ENCODE data around the gene POLL. TPM values are rescaled to one million over a fixed set of nuclear protein-coding genes. Genes with fewer than 3 reads are reported as not detected.

POLL gene
- total and polyA plus RNA-seq, 7 experiments from 2014 or later = 16.4 to 65.8 (median 36.1) TPM

GRCh38 chr10:101580486-101581399 lies 7.3 kb downstream of the POLL start:
- ATAC-seq (no peak), DNase-seq (no peak)
- Mint-ChIP-seq H3K27me3 (no peaks in the 10 kb centered on the region), H3K9me3 (no peaks in the 10 kb centered on the region), H3K4me1 (peaks cover 0 to 11% (median 8%) of the 10 kb centered on the region in 7 donors), H3K36me3 (peaks cover 0 to 26% (median 3%) of the 10 kb centered on the region in 5 donors), H3K27ac (peak overlapping the region in 2 of 9 donors; percentile 22 to 41), H3K4me3 (no peak overlapping the region)
- Histone ChIP-seq H3K9me3 (ENCODE audit: control insufficient read depth in 2 of 3, low read length in 3 of 3) (no peaks in the 10 kb centered on the region), H3K27ac (ENCODE audit: low read depth, low read length) (no peak overlapping the region), H3K27me3 (ENCODE audit: control insufficient read depth in 2 of 2, insufficient read depth in 2 of 2, low read length in 2 of 2) (no peaks in the 10 kb centered on the region), H3K4me1 (ENCODE audit: control insufficient read depth in 2 of 2, insufficient read depth in 2 of 2, low read length in 2 of 2) (no peaks in the 10 kb centered on the region), H3K4me3 (ENCODE audit: low read length) (no peak overlapping the region), H3K36me3 (ENCODE audit: control insufficient read depth in 2 of 3, insufficient read depth in 3 of 3, low read length in 3 of 3) (peaks cover 0 to 83% (median 0%) of the 10 kb centered on the region in 3 experiments)
- ChIA-PET CTCF (interaction anchor here (0.6 to 2.8 kb wide), 3 partner anchors 9 to 368 kb away, joined by 3 to 14 read pairs (median 3); no protein-coding TSS in a partner anchor), POLR2A (interaction anchor here (1.7 kb wide), 1 partner anchor 227 kb away, joined by 3 read pairs; the partner anchor contains the start of gene BTRC)
- intact Hi-C loops (cut with micrococcal nuclease) = no loop called here

- H3K27ac Mint-ChIP-seq = no peak overlapping the region
- H3K27me3 Mint-ChIP-seq = no peaks in the 10 kb centered on the region
- no peaks in the 10 kb centered on the region for H3K9me3 ChIP-seq (ENCODE audit: control insufficient read depth in 2 of 3, low read length in 3 of 3)
- H3K4me3 ChIP-seq (ENCODE audit: low read length) = no peak overlapping the region
- H3K9me3 Mint-ChIP-seq = no peaks in the 10 kb centered on the region
- DNase-seq (no peak), ATAC-seq (no peak)
- POLR2A ChIA-PET = interaction anchor here (1.7 kb wide), 1 partner anchor 226 kb away, joined by 3 read pairs; the partner anchor contains the start of gene BTRC
- peaks cover 0 to 74% (median 0%) of the 10 kb centered on the region in 3 experiments for H3K36me3 ChIP-seq (ENCODE audit: control insufficient read depth in 2 of 3, insufficient read depth in 3 of 3, low read length in 3 of 3)
- H3K27me3 ChIP-seq (ENCODE audit: control insufficient read depth in 2 of 2, insufficient read depth in 2 of 2, low read length in 2 of 2) = no peaks in the 10 kb centered on the region
- intact Hi-C loops (cut with micrococcal nuclease) = no loop called here
- CTCF ChIA-PET = interaction anchor here (2.8 kb wide), 1 partner anchor 8 kb away, joined by 14 read pairs; no protein-coding TSS in a partner anchor
- H3K27ac ChIP-seq (ENCODE audit: low read depth, low read length) = no peak overlapping the region
- no peaks in the 10 kb centered on the region for H3K4me1 ChIP-seq (ENCODE audit: control insufficient read depth in 2 of 2, insufficient read depth in 2 of 2, low read length in 2 of 2)
- H3K36me3 Mint-ChIP-seq = peaks cover 0 to 19% (median 3%) of the 10 kb centered on the region in 5 donors
- no peak overlapping the region for H3K4me3 Mint-ChIP-seq
- peaks cover 0 to 9% (median 3%) of the 10 kb centered on the region in 7 donors for H3K4me1 Mint-ChIP-seq
These were observed 8.6 kb downstream of the POLL start for GRCh38 chr10:101579516-101579870.

- ChIA-PET POLR2A (no interaction called here), CTCF (no interaction called here)
- no peak overlapping the region for H3K4me3 ChIP-seq (ENCODE audit: low read length)
- Mint-ChIP-seq H3K4me3 (no peak overlapping the region), H3K36me3 (peaks cover 0 to 16% (median 2%) of the 10 kb centered on the region in 5 donors), H3K4me1 (peaks cover 0 to 6% (median 0%) of the 10 kb centered on the region in 7 donors), H3K9me3 (no peaks in the 10 kb centered on the region), H3K27me3 (no peaks in the 10 kb centered on the region), H3K27ac (no peak overlapping the region)
- intact Hi-C loops (cut with micrococcal nuclease) = no loop called here
- no peak overlapping the region for H3K27ac ChIP-seq (ENCODE audit: low read depth, low read length)
- DNase-seq = no peak
- H3K36me3 ChIP-seq (ENCODE audit: control insufficient read depth in 2 of 3, insufficient read depth in 3 of 3, low read length in 3 of 3) = peaks cover 0 to 73% (median 0%) of the 10 kb centered on the region in 3 experiments
- no peaks in the 10 kb centered on the region for H3K9me3 ChIP-seq (ENCODE audit: control insufficient read depth in 2 of 3, low read length in 3 of 3)
- H3K27me3 ChIP-seq (ENCODE audit: control insufficient read depth in 2 of 2, insufficient read depth in 2 of 2, low read length in 2 of 2) = no peaks in the 10 kb centered on the region
- H3K4me1 ChIP-seq (ENCODE audit: control insufficient read depth in 2 of 2, insufficient read depth in 2 of 2, low read length in 2 of 2) = no peaks in the 10 kb centered on the region
- no peak for ATAC-seq
These were observed 9.1 kb downstream of the POLL start for GRCh38 chr10:101578803-101579515.

- CTCF ChIA-PET = interaction anchor here (0.6 to 0.7 kb wide), 2 partner anchors 39 to 297 kb away, joined by 3 read pairs; no protein-coding TSS in a partner anchor
- no peak for ATAC-seq
- intact Hi-C loops (cut with micrococcal nuclease) = no loop called here
- no peaks in the 10 kb centered on the region for H3K9me3 ChIP-seq (ENCODE audit: control insufficient read depth in 2 of 3, low read length in 3 of 3)
- no peaks in the 10 kb centered on the region for H3K4me1 ChIP-seq (ENCODE audit: control insufficient read depth in 2 of 2, insufficient read depth in 2 of 2, low read length in 2 of 2)
- H3K36me3 ChIP-seq (ENCODE audit: control insufficient read depth in 2 of 3, insufficient read depth in 3 of 3, low read length in 3 of 3) = peaks cover 0 to 65% (median 0%) of the 10 kb centered on the region in 3 experiments
- DNase-seq = no peak
- POLR2A ChIA-PET = interaction anchor here (1.0 kb wide), 1 partner anchor 10 kb away, joined by 3 read pairs; the partner anchor contains the start of genes DPCD and POLL
- Mint-ChIP-seq H3K27me3 (no peaks in the 10 kb centered on the region), H3K4me1 (peaks cover 0 to 4% (median 0%) of the 10 kb centered on the region in 7 donors), H3K36me3 (peaks cover 0 to 10% (median 2%) of the 10 kb centered on the region in 5 donors), H3K4me3 (no peak overlapping the region), H3K9me3 (no peaks in the 10 kb centered on the region), H3K27ac (peak overlapping the region in 3 of 9 donors; percentile 18 to 43 (median 38))
- H3K27me3 ChIP-seq (ENCODE audit: control insufficient read depth in 2 of 2, insufficient read depth in 2 of 2, low read length in 2 of 2) = no peaks in the 10 kb centered on the region
- no peak overlapping the region for H3K4me3 ChIP-seq (ENCODE audit: low read length)
- no peak overlapping the region for H3K27ac ChIP-seq (ENCODE audit: low read depth, low read length)
These were observed 9.9 kb downstream of the POLL start for GRCh38 chr10:101578192-101578591.

GRCh38 chr10:101577121-101577871 lies 10.8 kb downstream of the POLL start:
- no peaks in the 10 kb centered on the region for H3K27me3 Mint-ChIP-seq
- ChIA-PET POLR2A (interaction anchor here (1.0 kb wide), 1 partner anchor 11 kb away, joined by 3 read pairs; the partner anchor contains the start of genes DPCD and POLL), CTCF (interaction anchor here (0.6 to 0.7 kb wide), 2 partner anchors 38 to 296 kb away, joined by 3 read pairs; no protein-coding TSS in a partner anchor)
- no peak overlapping the region for H3K27ac ChIP-seq (ENCODE audit: low read depth, low read length)
- intact Hi-C loops (cut with micrococcal nuclease) = no loop called here
- H3K36me3 Mint-ChIP-seq = peaks cover 0 to 13% (median 2%) of the 10 kb centered on the region in 5 donors
- peaks cover 0 to 56% (median 0%) of the 10 kb centered on the region in 3 experiments for H3K36me3 ChIP-seq (ENCODE audit: control insufficient read depth in 2 of 3, insufficient read depth in 3 of 3, low read length in 3 of 3)
- no peak overlapping the region for H3K27ac Mint-ChIP-seq
- no peaks in the 10 kb centered on the region for H3K9me3 ChIP-seq (ENCODE audit: control insufficient read depth in 2 of 3, low read length in 3 of 3)
- peaks cover 0 to 2% (median 0%) of the 10 kb centered on the region in 11 donors for H3K9me3 Mint-ChIP-seq
- H3K4me3 ChIP-seq (ENCODE audit: low read length) = no peak overlapping the region
- H3K4me1 ChIP-seq (ENCODE audit: control insufficient read depth in 2 of 2, insufficient read depth in 2 of 2, low read length in 2 of 2) = no peaks in the 10 kb centered on the region
- H3K4me3 Mint-ChIP-seq = no peak overlapping the region
- peaks cover 0 to 4% (median 0%) of the 10 kb centered on the region in 7 donors for H3K4me1 Mint-ChIP-seq
- no peak for ATAC-seq
- no peak for DNase-seq
- H3K27me3 ChIP-seq (ENCODE audit: control insufficient read depth in 2 of 2, insufficient read depth in 2 of 2, low read length in 2 of 2) = no peaks in the 10 kb centered on the region

Measured in naive thymus-derived CD4-positive, alpha-beta T cell (primary cell).